ENCODE measurements around the gene PGAM5. TPM values are rescaled to one million over a fixed set of nuclear protein-coding genes. Genes with fewer than 3 reads are reported as not detected.

The PGAM5 gene
- total and polyA plus RNA-seq, 2 of the 13 experiments (the other 11 are each of a cell fraction or from before 2014, with no cell fraction given), result 18.0 to 77.9 TPM

DNA sequence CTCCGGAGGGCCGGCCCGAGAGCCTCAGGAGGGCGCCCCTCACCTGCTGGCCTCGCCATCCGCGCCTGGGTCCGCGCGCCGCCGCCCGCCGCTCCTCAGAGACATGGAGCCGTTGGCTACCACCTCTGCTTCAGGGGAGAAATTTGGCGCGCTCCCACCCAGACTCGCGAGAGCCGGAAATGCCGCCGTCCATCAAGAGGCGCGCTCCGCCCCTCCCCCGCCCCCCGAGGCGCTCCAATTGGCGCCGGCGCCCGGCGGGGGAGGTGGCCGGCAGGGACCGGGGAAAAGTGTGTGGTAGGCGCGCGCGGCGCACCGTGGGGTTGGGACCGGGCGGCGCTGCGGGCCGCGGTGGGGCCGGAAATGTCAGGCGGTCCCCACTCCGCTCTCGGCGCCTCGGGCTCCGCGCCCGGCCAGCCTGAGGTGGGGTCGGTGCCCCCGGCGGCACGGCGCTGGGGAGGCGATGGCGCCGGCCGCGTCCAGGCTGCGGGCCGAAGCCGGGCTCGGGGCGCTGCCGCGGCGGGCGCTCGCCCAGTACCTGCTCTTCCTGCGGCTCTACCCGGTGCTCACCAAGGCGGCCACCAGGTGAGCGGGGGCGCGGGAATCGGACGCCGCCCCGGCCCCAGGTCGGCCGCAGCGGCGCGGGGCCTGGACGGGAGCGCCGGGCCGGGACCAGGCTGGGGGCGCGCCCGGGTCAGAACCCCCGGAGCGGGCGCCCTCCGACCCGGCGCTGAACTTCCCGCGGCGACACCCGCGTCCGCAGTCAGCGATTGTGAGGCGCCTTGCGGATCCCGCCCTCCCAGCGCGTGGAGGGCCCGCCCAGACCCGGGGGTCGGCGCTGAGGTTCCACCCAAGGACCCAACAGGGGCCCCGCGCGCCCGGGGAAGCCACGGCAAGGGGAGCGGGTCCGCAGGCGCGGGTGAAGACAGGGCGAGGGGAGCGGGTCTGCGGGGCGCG lies 23.2 kb upstream of the PGAM5 start, which contains the start of the genes POLE and PXMP2 (continued):
- TF ChIP-seq ISL2 (CRISPR knock-in tag; IDR thresholded peaks at IDR 0.05) (no peak), NCOA1 (CRISPR knock-in tag; IDR thresholded peaks at IDR 0.05) (no peak), SRSF4 (IDR thresholded peaks at IDR 0.05; ENCODE audit: low read depth, low read length, poor library complexity, severe bottlenecking) (no peak), STAT5B (CRISPR knock-in tag; IDR thresholded peaks at IDR 0.05) (0 out of 2 replicates have a peak, but pooled peaks have one; percentile 22), ZNF160 (CRISPR knock-in tag; IDR thresholded peaks at IDR 0.05) (peak; percentile 66; the same call in 1 of the 2 replicates), ZNF563 (CRISPR knock-in tag; IDR thresholded peaks at IDR 0.05) (no peak; the same call in 1 of the 2 replicates), TMF1 (CRISPR knock-in tag; IDR thresholded peaks at IDR 0.05; ENCODE audit: low read depth) (peak; percentile 80), AKNA (CRISPR knock-in tag; IDR thresholded peaks at IDR 0.05; ENCODE audit: borderline replicate concordance) (no peak), ZIK1 (CRISPR knock-in tag; IDR thresholded peaks at IDR 0.05; ENCODE audit: borderline replicate concordance, low read depth) (no peak; the same call in 1 of the 2 replicates), FOSL1 (CRISPR knock-in tag; IDR thresholded peaks at IDR 0.05; ENCODE audit: borderline replicate concordance) (no peak), ZNF382 (CRISPR knock-in tag; IDR thresholded peaks at IDR 0.05; ENCODE audit: borderline replicate concordance) (no peak), CSRNP1 (CRISPR knock-in tag; IDR thresholded peaks at IDR 0.05) (no peak), ARID3A (IDR thresholded peaks at IDR 0.05; ENCODE audit: low read depth, low read length) (no peak), MIER3 (CRISPR knock-in tag; IDR thresholded peaks at IDR 0.05; ENCODE audit: borderline replicate concordance) (peak; percentile 24; the same call in 1 of the 2 replicates)
- TF ChIP-seq, protein P1, sequence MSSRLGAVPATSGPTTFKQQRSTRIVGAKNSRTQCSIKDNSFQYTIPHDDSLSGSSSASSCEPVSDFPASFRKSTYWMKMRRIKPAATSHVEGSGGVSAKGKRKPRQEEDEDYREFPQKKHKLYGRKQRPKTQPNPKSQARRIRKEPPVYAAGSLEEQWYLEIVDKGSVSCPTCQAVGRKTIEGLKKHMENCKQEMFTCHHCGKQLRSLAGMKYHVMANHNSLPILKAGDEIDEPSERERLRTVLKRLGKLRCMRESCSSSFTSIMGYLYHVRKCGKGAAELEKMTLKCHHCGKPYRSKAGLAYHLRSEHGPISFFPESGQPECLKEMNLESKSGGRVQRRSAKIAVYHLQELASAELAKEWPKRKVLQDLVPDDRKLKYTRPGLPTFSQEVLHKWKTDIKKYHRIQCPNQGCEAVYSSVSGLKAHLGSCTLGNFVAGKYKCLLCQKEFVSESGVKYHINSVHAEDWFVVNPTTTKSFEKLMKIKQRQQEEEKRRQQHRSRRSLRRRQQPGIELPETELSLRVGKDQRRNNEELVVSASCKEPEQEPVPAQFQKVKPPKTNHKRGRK (CRISPR knock-in tag; IDR thresholded peaks at IDR 0.05), result no peak
